WTC11 (cell line): ENCODE results near the gene THBD. TPM values are rescaled to one million over a fixed set of nuclear protein-coding genes. Genes with fewer than 3 reads are reported as not detected.

ENCODE experiments used
- ATAC-seq: fragments of 200-7000 bp; cut with Tn5 transposase; 2 replicates; pipeline ENCODE4 v1.10.0; 2021; ENCODE audit warnings: mild to moderate bottlenecking, moderate library complexity
- CTCF ChIA-PET: fragments of 300-600 bp; sonication (Branson Sonifier 250); formaldehyde crosslinking; loops from one replicate; lab custom pipeline; 2021; ENCODE audit warnings: antibody characterized with exemption; lab: Charles Lee
- POLR2A ChIA-PET: fragments of 350-600 bp; sonication (Branson Sonifier 250); formaldehyde crosslinking; loops from one replicate; lab custom pipeline; 2021; ENCODE audit warnings: antibody characterized with exemption; lab: Charles Lee
- DNase-seq: peaks from one replicate; pipeline ENCODE4 v3.0.0; 2021; ENCODE audit warnings: low spot score
- H3K27ac Mint-ChIP-seq: 2 replicates; pipeline ENCODE4 v1.8.0; 2021; ENCODE audit warnings: mixed read lengths
- H3K27me3 Mint-ChIP-seq: 2 replicates; pipeline ENCODE4 v1.8.0; 2021; ENCODE audit warnings: low read depth, mild to moderate bottlenecking, moderate library complexity, mixed read lengths
- H3K36me3 Mint-ChIP-seq: 2 replicates; pipeline ENCODE4 v1.8.0; 2021; ENCODE audit warnings: mixed read lengths
- H3K4me1 Mint-ChIP-seq: 2 replicates; pipeline ENCODE4 v1.8.0; 2022; ENCODE audit warnings: mixed read lengths
- H3K4me3 Mint-ChIP-seq: 2 replicates; pipeline ENCODE4 v1.8.0; 2021; ENCODE audit warnings: mild to moderate bottlenecking, moderate library complexity, mixed read lengths
- H3K9me3 Mint-ChIP-seq: 2 replicates; pipeline ENCODE4 v1.8.0; 2021; ENCODE audit warnings: mixed read lengths
- ATF2 ChIP-seq: sonication (generic); formaldehyde crosslinking; IDR thresholded peaks from 2 replicates; pipeline ENCODE4 v1.8.1; 2022; ENCODE audit warnings: low read depth, missing genetic modification reagents, borderline replicate concordance
- CREB1 ChIP-seq: sonication (generic); formaldehyde crosslinking; IDR thresholded peaks from 2 replicates; pipeline ENCODE4 v1.8.0; 2023; ENCODE audit warnings: mild to moderate bottlenecking, missing genetic modification reagents
- E2F1 ChIP-seq: sonication (generic); formaldehyde crosslinking; IDR thresholded peaks from 2 replicates; pipeline ENCODE4 v1.8.0; 2022; ENCODE audit warnings: mild to moderate bottlenecking, missing genetic modification reagents
- ELF4 ChIP-seq: sonication (generic); formaldehyde crosslinking; IDR thresholded peaks from 2 replicates; pipeline ENCODE4 v1.8.1; 2022; ENCODE audit warnings: low read depth, mild to moderate bottlenecking, moderate library complexity, missing genetic modification reagents
- EMX1 ChIP-seq: fragments of 250-450 bp; sonication (Bioruptor Pico); IDR thresholded peaks from 2 replicates; pipeline ENCODE4 v1.8.0; 2021; ENCODE audit warnings: mild to moderate bottlenecking
- ETV6 ChIP-seq: sonication (generic); formaldehyde crosslinking; IDR thresholded peaks from 2 replicates; pipeline ENCODE4 v1.8.1; 2022; ENCODE audit warnings: mild to moderate bottlenecking, missing genetic modification reagents
- FOXK1 ChIP-seq: sonication (generic); formaldehyde crosslinking; IDR thresholded peaks from 2 replicates; pipeline ENCODE4 v1.8.0; 2022; ENCODE audit warnings: mild to moderate bottlenecking, moderate library complexity, missing genetic modification reagents
- GABPB1 ChIP-seq: sonication (generic); formaldehyde crosslinking; IDR thresholded peaks from 2 replicates; pipeline ENCODE4 v1.8.1; 2023; ENCODE audit warnings: mild to moderate bottlenecking, missing genetic modification reagents
- GTF2I ChIP-seq: fragments of 250-450 bp; sonication (Bioruptor Pico); conservative IDR thresholded peaks from 2 replicates; pipeline ENCODE4 v1.4.0; 2021; ENCODE audit warnings: mild to moderate bottlenecking
- IRF1 ChIP-seq: sonication (generic); formaldehyde crosslinking; IDR thresholded peaks from 2 replicates; pipeline ENCODE4 v1.8.0; 2023; ENCODE audit warnings: missing genetic modification reagents
- JUN ChIP-seq: sonication (generic); formaldehyde crosslinking; IDR thresholded peaks from 2 replicates; pipeline ENCODE4 v1.8.0; 2023; ENCODE audit warnings: mild to moderate bottlenecking, missing genetic modification reagents
- MAX ChIP-seq: sonication (generic); formaldehyde crosslinking; IDR thresholded peaks from 2 replicates; pipeline ENCODE4 v1.8.0; 2022; ENCODE audit warnings: mild to moderate bottlenecking, missing genetic modification reagents
- NFATC4 ChIP-seq: fragments of 250-450 bp; sonication (Bioruptor Pico); IDR thresholded peaks from 2 replicates; pipeline ENCODE4 v1.9.0; 2021; ENCODE audit warnings: mild to moderate bottlenecking
- NFE2L1 ChIP-seq: sonication (generic); formaldehyde crosslinking; IDR thresholded peaks from 2 replicates; pipeline ENCODE4 v1.8.1; 2023; ENCODE audit warnings: missing genetic modification reagents
- NR1H2 ChIP-seq: sonication (generic); formaldehyde crosslinking; IDR thresholded peaks from 2 replicates; pipeline ENCODE4 v1.9.0; 2021; ENCODE audit warnings: mild to moderate bottlenecking, moderate library complexity, missing genetic modification reagents
- NR3C1 ChIP-seq: sonication (generic); formaldehyde crosslinking; conservative IDR thresholded peaks from 2 replicates; pipeline ENCODE4 v1.8.1; 2023; ENCODE audit warnings: low read depth, mild to moderate bottlenecking, missing genetic modification reagents
- PRRX2 ChIP-seq: fragments of 250-450 bp; sonication (Bioruptor Pico); IDR thresholded peaks from 2 replicates; pipeline ENCODE4 v1.8.0; 2021; ENCODE audit warnings: mild to moderate bottlenecking
- RORB ChIP-seq: fragments of 250-450 bp; sonication (Bioruptor Pico); IDR thresholded peaks from 2 replicates; pipeline ENCODE4 v1.9.0; 2021; ENCODE audit warnings: mild to moderate bottlenecking
- SMAD4 ChIP-seq: sonication (generic); formaldehyde crosslinking; IDR thresholded peaks from 2 replicates; pipeline ENCODE4 v1.8.0; 2022; ENCODE audit warnings: mild to moderate bottlenecking, missing genetic modification reagents
- TEAD1 ChIP-seq: sonication (generic); formaldehyde crosslinking; IDR thresholded peaks from 2 replicates; pipeline ENCODE4 v1.8.0; 2022; ENCODE audit warnings: mild to moderate bottlenecking, missing genetic modification reagents
- TP53 ChIP-seq: sonication (generic); formaldehyde crosslinking; IDR thresholded peaks from 2 replicates; pipeline ENCODE4 v1.8.1; 2023; ENCODE audit warnings: mild to moderate bottlenecking, missing genetic modification reagents
- ZBTB43 ChIP-seq: sonication (generic); formaldehyde crosslinking; IDR thresholded peaks from 2 replicates; pipeline ENCODE4 v1.8.1; 2023; ENCODE audit warnings: mild to moderate bottlenecking, missing genetic modification reagents
- ZNF232 ChIP-seq: sonication (generic); formaldehyde crosslinking; IDR thresholded peaks from 2 replicates; pipeline ENCODE4 v1.8.0; 2022; ENCODE audit warnings: mild to moderate bottlenecking, missing genetic modification reagents
- ZNF281 ChIP-seq: sonication (generic); formaldehyde crosslinking; IDR thresholded peaks from 2 replicates; pipeline ENCODE4 v1.8.0; 2023; ENCODE audit warnings: mild to moderate bottlenecking, missing genetic modification reagents
- ZNF512 ChIP-seq: sonication (generic); formaldehyde crosslinking; IDR thresholded peaks from 2 replicates; pipeline ENCODE4 v1.8.1; 2022; ENCODE audit warnings: missing genetic modification reagents, borderline replicate concordance
- total RNA-seq: library from RNA; stranded (reverse); gene quantifications from 3 replicates; pipeline ENCODE4 v1.2.3, GENCODE V29; 2021

The THBD gene
- total RNA-seq, 1 experiment from 2014 or later = 1.0 TPM

- Mint-ChIP-seq H3K36me3 (no peaks in the 10 kb centered on the region), H3K9me3 (no peaks in the 10 kb centered on the region), H3K27me3 (no peaks in the 10 kb centered on the region; the same call in 1 of the 2 replicates), H3K27ac (no peak overlapping the region), H3K4me1 (peaks cover 34% of the 10 kb centered on the region), H3K4me3 (no peak overlapping the region)
- CTCF ChIA-PET = interaction anchor here (1.0 kb wide), 1 partner anchor 395 kb away, joined by 5 read pairs; no protein-coding TSS in a partner anchor
- TF ChIP-seq NFE2L1 (CRISPR knock-in tag) (no peak), ELF4 (CRISPR knock-in tag) (no peak), JUN (CRISPR knock-in tag) (no peak), RORB (CRISPR knock-in tag) (no peak), ATF2 (no peak), TP53 (CRISPR knock-in tag) (no peak), ZNF512 (no peak), NR3C1 (CRISPR knock-in tag) (no peak), EMX1 (CRISPR knock-in tag) (no peak), SMAD4 (no peak)
- no peak for DNase-seq
- POLR2A ChIA-PET = no interaction called here
- no peak for ATAC-seq
These were observed 37.5 kb upstream of the THBD start for GRCh38 chr20:23086931-23087411.

GRCh38 chr20:23086056-23086566 lies 36.6 kb upstream of the THBD start, which contains the start of gene CD93:
TSS of gene CD93 (minus strand) at chr20:23086324. CDS start at chr20:23086192, 132 bp downstream.
- TF ChIP-seq ZNF232 (CRISPR knock-in tag) (no peak), ETV6 (no peak)
- ATAC-seq = no peak
- ChIA-PET CTCF (interaction anchor here (0.7 to 1.5 kb wide), 5 partner anchors 8 to 394 kb away, joined by 3 to 6 read pairs (median 3); no protein-coding TSS in a partner anchor), POLR2A (no interaction called here)
- Mint-ChIP-seq H3K27me3 (no peaks in the 10 kb centered on the region; the same call in 1 of the 2 replicates), H3K36me3 (no peaks in the 10 kb centered on the region), H3K4me1 (peaks cover 32% of the 10 kb centered on the region), H3K4me3 (no peak within 1 kb of the TSS), H3K9me3 (no peaks in the 10 kb centered on the region), H3K27ac (no peak within 1 kb of the TSS)
- no peak for DNase-seq

GRCh38 chr20:23085436-23086055 lies 36.1 kb upstream of the THBD start:
- peaks cover 33% of the 10 kb centered on the region for H3K4me1 Mint-ChIP-seq
- no peak for TF ChIP-seq NFATC4 (CRISPR knock-in tag)
- no peak for TF ChIP-seq TEAD1 (CRISPR knock-in tag)
- TF ChIP-seq NR1H2 (CRISPR knock-in tag) = no peak
- TF ChIP-seq PRRX2 (CRISPR knock-in tag) = no peak
- TF ChIP-seq GABPB1 (CRISPR knock-in tag) = no peak
- TF ChIP-seq E2F1 (CRISPR knock-in tag) = no peak
- no peak for TF ChIP-seq ZNF281
- TF ChIP-seq GTF2I = no peak
- TF ChIP-seq ZBTB43 = no peak
- no peak for TF ChIP-seq MAX (CRISPR knock-in tag)
- no peak for TF ChIP-seq IRF1 (CRISPR knock-in tag)
- TF ChIP-seq FOXK1 (CRISPR knock-in tag) = no peak
- no peak for TF ChIP-seq CREB1

More at GRCh38 chr20:23085436-23086055, 36.1 kb upstream of the THBD start:
- Mint-ChIP-seq H3K36me3 (no peaks in the 10 kb centered on the region), H3K4me3 (no peak overlapping the region), H3K27me3 (no peaks in the 10 kb centered on the region; the same call in 1 of the 2 replicates), H3K9me3 (no peaks in the 10 kb centered on the region), H3K27ac (no peak overlapping the region)
- ChIA-PET POLR2A (no interaction called here), CTCF (interaction anchor here (0.7 to 1.5 kb wide), 4 partner anchors 9 to 116 kb away, joined by 3 to 6 read pairs (median 3); no protein-coding TSS in a partner anchor)
- DNase-seq (no peak), ATAC-seq (no peak)
